ENCODE data around the gene MYO18B. TPM values are rescaled to one million over a fixed set of nuclear protein-coding genes. Genes with fewer than 3 reads are reported as not detected.

Gene MYO18B
- total and polyA plus RNA-seq, 2 donors (not counting 3 experiments of a cell fraction or from before 2014, with no cell fraction given) = 0.01 TPM; not detected in 1

- H3K4me2 ChIP-seq (ENCODE audit: insufficient read depth, low read length) = no peak overlapping the region
- FAIRE-seq (no peak), DNase-seq (ENCODE audit: low read depth, low spot score) (no peak)
- no peak overlapping the region for H3K9ac ChIP-seq (replicated peaks; ENCODE audit: extremely low read depth, insufficient read depth, low read length)
- H3K4me3 ChIP-seq (replicated peaks in 1 of 3; ENCODE audit: insufficient read depth in 1 of 3, low read depth in 1 of 3, low read length in 3 of 3) = no peak overlapping the region
- no peaks in the 10 kb centered on the region for H3K27me3 ChIP-seq (ENCODE audit: control insufficient read depth in 2 of 2, insufficient read depth in 2 of 2, low read length in 2 of 2)
- H3K9me3 ChIP-seq (replicated peaks; ENCODE audit: control insufficient read depth, insufficient read depth, low read length) = no peaks in the 10 kb centered on the region
- intact Hi-C loops (cut with micrococcal nuclease) (no loop called here), dilution Hi-C loops (cut with MboI; ENCODE audit: extremely low pct_ligation_motif_present, low sequenced_read_pairs) (no loop called here)
- H3K36me3 ChIP-seq (ENCODE audit: control insufficient read depth in 2 of 2, extremely low read depth in 1 of 2, insufficient read depth in 2 of 2, low read length in 2 of 2) = no peaks in the 10 kb centered on the region
- POLR2A ChIA-PET = no interaction called here
- no peaks in the 10 kb centered on the region for H3K79me2 ChIP-seq (ENCODE audit: control insufficient read depth, insufficient read depth, low read length)
- BruUV-seq (replicated peaks) = no TSS peak
- no peaks in the 10 kb centered on the region for H3K4me1 ChIP-seq (ENCODE audit: control insufficient read depth, extremely low read depth, insufficient read depth, low read length)
- H2AFZ ChIP-seq (ENCODE audit: low read depth, low read length) = no peak overlapping the region
- no peak overlapping the region for H3K27ac ChIP-seq (ENCODE audit: insufficient read depth, low read depth, low read length)
- no peaks in the 10 kb centered on the region for H4K20me1 ChIP-seq (replicated peaks; ENCODE audit: control insufficient read depth, extremely low read depth, insufficient read depth, low read length)
- TF ChIP-seq EZH2 (IDR thresholded peaks at IDR 0.05; ENCODE audit: borderline replicate concordance, low read depth, low read length, severe bottlenecking) (no peak), GATA2 (IDR thresholded peaks at IDR 0.05; ENCODE audit: insufficient read depth, insufficient read length, low read depth, low read length) (no peak)
- CTCF ChIA-PET = no interaction called here
- no peaks in the 10 kb centered on the region for H3K9me1 ChIP-seq (replicated peaks; ENCODE audit: control insufficient read depth, extremely low read depth, insufficient read depth, low read length)
These were observed 138.5 kb downstream of the MYO18B start for GRCh38 chr22:25880524-25880923.

- dilution Hi-C loops (cut with MboI; ENCODE audit: extremely low pct_ligation_motif_present, low sequenced_read_pairs) = no loop called here
- Histone ChIP-seq H3K4me1 (ENCODE audit: control insufficient read depth, extremely low read depth, insufficient read depth, low read length) (no peaks in the 10 kb centered on the region), H3K27ac (ENCODE audit: insufficient read depth, low read depth, low read length) (no peak overlapping the region), H2AFZ (ENCODE audit: low read depth, low read length) (no peak overlapping the region), H3K27me3 (ENCODE audit: control insufficient read depth in 2 of 2, insufficient read depth in 2 of 2, low read length in 2 of 2) (no peaks in the 10 kb centered on the region), H3K36me3 (ENCODE audit: control insufficient read depth in 2 of 2, extremely low read depth in 1 of 2, insufficient read depth in 2 of 2, low read length in 2 of 2) (no peaks in the 10 kb centered on the region), H3K9ac (replicated peaks; ENCODE audit: extremely low read depth, insufficient read depth, low read length) (no peak overlapping the region), H3K79me2 (ENCODE audit: control insufficient read depth, insufficient read depth, low read length) (no peaks in the 10 kb centered on the region), H4K20me1 (replicated peaks; ENCODE audit: control insufficient read depth, extremely low read depth, insufficient read depth, low read length) (no peaks in the 10 kb centered on the region), H3K9me3 (replicated peaks; ENCODE audit: control insufficient read depth, insufficient read depth, low read length) (no peaks in the 10 kb centered on the region), H3K4me2 (ENCODE audit: insufficient read depth, low read length) (no peak overlapping the region), H3K4me3 (replicated peaks in 1 of 3; ENCODE audit: insufficient read depth in 1 of 3, low read depth in 1 of 3, low read length in 3 of 3) (no peak overlapping the region), H3K9me1 (replicated peaks; ENCODE audit: control insufficient read depth, extremely low read depth, insufficient read depth, low read length) (no peaks in the 10 kb centered on the region)
- POLR2A ChIA-PET = no interaction called here
- no TSS peak for BruUV-seq (replicated peaks)
- intact Hi-C loops (cut with micrococcal nuclease) = no loop called here
- FAIRE-seq (no peak), DNase-seq (ENCODE audit: low read depth, low spot score) (no peak)
- TF ChIP-seq, protein P1, sequence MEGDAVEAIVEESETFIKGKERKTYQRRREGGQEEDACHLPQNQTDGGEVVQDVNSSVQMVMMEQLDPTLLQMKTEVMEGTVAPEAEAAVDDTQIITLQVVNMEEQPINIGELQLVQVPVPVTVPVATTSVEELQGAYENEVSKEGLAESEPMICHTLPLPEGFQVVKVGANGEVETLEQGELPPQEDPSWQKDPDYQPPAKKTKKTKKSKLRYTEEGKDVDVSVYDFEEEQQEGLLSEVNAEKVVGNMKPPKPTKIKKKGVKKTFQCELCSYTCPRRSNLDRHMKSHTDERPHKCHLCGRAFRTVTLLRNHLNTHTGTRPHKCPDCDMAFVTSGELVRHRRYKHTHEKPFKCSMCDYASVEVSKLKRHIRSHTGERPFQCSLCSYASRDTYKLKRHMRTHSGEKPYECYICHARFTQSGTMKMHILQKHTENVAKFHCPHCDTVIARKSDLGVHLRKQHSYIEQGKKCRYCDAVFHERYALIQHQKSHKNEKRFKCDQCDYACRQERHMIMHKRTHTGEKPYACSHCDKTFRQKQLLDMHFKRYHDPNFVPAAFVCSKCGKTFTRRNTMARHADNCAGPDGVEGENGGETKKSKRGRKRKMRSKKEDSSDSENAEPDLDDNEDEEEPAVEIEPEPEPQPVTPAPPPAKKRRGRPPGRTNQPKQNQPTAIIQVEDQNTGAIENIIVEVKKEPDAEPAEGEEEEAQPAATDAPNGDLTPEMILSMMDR (IDR thresholded peaks at IDR 0.05; ENCODE audit: extremely low read depth in 1 of 2, insufficient read depth in 1 of 2, low read depth in 1 of 2, low read length in 2 of 2) = no peak
- TF ChIP-seq POLR2AphosphoS5 (IDR thresholded peaks at IDR 0.05; ENCODE audit: insufficient read depth, low read depth, low read length) (no peak), FOS (IDR thresholded peaks at IDR 0.05; ENCODE audit: borderline replicate concordance, insufficient read depth, low read length) (no peak), MYC (IDR thresholded peaks at IDR 0.05; ENCODE audit: low read depth, low read length) (no peak), POLR2A (IDR thresholded peaks at IDR 0.05; ENCODE audit: low read depth, low read length) (no peak), MAX (IDR thresholded peaks at IDR 0.05; ENCODE audit: insufficient read depth, insufficient read length) (no peak), GATA2 (IDR thresholded peaks at IDR 0.05; ENCODE audit: insufficient read depth, insufficient read length, low read depth, low read length) (no peak), EZH2 (IDR thresholded peaks at IDR 0.05; ENCODE audit: borderline replicate concordance, low read depth, low read length, severe bottlenecking) (no peak), JUN (IDR thresholded peaks at IDR 0.05; ENCODE audit: borderline replicate concordance, insufficient read depth, insufficient read length, low read depth) (no peak)
- CTCF ChIA-PET = no interaction called here
These were observed 139.3 kb downstream of the MYO18B start for GRCh38 chr22:25881210-25881755.

Data from endothelial cell of umbilical vein (primary cell).